HG02623 (cell line): ENCODE data around the gene UBL7.
"Not testable (repeated sequence)": the region's sequence is repeated elsewhere in the genome, so short reads cannot be mapped to it uniquely, and the experiment has no call there.

ENCODE experiments used
- ATAC-seq: cut with Tn5 transposase; IDR thresholded peaks from one replicate; pipeline ENCODE4 v1.9.1; 2021; ENCODE audit warnings: moderate library complexity; ENCODE audit not compliant: unreplicated experiment

The UBL7 gene

DNA sequence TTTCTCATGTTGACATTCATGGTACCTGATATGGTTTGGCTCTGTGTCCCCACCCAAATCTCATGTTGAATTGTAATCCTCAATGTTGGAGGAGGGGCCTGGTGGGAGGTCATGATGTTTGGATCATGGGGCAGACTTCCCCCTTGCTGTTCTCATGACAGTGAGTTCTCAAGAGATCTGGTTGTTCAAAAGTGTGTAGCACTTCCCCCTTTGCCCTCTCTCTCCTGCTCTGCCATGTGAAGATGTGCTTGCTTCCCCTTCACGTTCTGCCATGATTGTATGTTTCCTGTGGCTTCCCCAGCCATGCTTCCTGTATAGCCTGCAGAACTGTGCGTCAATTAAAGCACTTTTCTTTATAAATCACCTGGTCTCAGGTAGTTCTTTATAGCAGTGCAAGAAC, 3.3 kb upstream of the UBL7 start:
- no peak for ATAC-seq

DNA sequence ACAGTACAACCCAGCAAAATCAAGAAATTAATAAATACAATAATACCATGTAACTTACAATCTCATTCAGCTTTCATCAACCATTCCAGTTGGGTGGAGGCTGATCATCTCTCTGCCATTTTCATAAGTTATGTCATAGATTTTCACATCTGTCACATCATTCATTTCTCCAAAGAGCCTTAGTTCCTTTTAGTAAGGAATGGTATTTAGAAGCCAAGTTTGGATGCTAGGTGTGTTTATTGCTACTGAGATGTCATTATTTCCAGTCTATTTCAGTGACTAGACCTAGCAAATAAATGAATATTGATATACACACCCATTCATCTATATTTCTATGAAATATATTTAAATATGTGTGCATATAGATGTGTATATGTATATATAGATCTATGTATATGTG, 2.7 kb upstream of the UBL7 start:
- no peak for ATAC-seq

DNA sequence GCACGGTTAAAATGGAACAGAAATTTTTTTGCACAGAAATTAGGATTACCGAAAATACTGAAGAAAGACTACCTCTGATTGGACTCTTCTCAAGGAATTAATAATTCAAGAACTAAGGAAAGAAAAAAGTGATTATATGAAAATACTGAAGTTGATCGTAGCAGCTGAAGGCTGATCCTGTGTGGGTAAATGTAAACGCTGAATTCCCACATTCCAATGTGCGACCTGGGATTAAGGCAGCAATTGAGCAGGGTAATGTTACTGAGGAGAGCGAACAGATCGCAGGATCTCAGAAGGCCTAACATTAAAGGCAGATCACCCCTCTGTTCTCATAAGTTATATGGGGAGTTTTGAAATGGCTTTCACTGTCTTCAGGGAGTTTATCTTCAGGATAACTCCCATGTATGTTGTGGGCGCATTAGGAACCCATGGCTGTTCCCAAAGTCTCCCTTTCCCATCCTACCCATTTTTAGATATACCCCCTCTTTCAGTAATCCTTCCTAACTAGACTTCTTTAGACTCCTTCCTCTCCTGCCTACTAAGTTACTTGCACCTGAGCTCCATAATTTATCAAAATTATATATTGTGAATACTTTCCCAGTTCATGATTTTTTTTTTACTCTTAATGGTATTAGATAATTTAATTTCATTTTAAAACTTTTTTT, 1.0 kb upstream of the UBL7 start:
- ATAC-seq: no peak

DNA sequence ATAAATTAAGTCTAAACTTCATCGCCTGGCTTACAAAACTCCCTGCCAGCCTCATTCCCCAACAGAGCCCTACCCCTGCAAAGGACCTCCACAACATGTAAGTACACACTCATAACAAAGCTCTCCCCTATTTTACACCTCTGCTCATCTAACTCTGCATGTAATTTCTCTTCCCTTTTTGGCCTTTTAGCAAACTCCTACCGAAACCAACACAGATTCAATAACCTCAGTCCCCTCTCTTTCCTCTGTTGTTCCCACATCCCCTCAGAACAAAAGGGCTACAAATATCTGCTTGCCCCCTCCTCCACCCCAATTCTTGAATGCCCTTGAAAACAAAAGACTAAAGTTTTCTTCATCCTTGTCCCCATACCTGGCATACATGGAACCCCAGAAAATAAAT, 662 bp downstream of the UBL7 start:
- ATAC-seq: no peak

DNA sequence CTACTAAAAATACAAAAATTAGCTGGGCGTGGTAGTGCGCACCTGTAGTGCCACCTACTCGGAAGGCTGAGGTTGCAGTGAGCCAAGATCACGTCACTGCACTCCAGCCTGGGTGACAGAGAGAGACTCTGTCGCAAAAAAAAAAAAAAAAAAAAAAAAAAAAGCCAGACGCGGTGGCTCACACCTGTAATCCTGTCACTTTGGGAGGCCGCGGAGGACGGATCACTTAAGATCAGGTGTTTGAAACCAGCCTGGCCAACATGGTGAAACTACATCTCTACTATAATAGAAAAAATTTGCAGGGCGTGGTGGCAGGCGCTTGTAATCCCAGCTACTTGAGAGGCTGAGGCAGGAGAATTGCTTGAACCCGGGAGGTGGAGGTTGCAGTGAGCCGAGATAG, 1.2 kb downstream of the UBL7 start:
- ATAC-seq: not testable (repeated sequence)

DNA sequence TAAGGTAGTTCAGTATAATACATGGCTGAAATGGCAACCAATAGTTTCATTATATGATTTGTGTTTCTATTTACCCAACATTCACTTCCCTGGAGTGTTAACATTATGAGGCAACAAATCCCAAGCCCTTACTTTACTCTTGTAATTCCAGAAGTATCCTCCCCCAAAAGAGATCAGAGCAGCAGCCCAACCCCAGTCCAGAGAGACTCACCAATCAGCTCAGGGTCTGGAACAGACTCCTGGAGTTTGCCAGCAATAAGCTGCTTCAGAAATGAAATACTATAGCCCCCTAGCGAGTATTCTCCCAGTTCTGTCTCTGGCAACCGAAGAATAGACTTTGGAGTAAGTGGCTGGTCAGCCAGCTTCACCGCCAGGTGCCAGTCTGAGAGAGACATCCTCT, 2.5 kb downstream of the UBL7 start:
- no peak for ATAC-seq

DNA sequence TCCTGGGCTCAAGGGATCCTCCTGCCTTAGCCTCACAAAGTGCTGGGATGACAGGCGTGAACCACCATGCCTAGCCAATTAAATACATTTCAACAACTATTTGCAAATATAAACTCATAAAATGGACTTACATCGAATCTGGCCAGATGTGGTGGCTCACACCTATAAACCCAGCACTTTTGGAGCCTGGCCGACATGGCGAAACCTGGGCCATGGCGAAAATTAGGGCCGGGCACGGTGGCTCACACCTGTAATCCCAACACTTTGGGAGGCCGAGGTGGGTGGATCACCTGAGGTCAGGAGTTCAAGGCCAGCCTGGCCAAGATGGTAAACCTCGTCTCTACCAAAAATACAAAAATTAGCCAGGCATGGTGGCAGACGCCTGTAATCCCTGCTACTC, 3.9 kb downstream of the UBL7 start:
- ATAC-seq: not testable (repeated sequence)

DNA sequence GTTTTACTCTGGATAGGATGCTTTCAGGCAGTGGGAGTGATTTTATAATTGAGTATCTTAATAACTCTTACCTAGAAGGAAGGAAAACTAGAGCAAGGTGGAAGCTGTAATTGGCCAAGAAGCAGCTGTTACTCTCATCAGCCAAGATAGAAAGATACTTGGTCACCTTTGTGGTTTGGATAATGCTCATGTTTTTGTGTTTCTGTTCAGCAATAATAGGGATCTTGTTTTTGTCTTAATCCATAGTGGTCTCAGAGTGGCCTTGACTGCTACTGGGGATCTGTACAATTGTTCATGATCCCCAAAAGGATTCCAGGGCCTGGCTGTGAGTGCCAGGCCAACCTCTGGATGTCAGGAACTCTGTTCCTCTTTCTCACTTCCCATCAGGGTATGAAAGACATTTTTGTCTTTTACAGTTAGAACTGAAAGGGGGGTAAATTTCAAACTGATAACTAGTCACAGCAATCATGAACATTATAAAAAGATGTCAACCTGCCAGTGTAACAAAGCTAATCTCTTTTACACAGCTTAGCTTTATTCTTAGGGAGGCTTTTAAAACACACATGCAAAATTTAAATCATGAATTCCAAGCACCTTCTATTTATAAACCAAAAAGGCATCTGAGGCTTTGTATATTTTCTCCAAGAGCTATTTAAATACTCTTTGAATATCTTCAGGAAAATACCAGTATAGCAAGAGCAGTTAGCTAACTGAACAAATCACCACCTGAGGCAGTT, 6.0 kb downstream of the UBL7 start:
- ATAC-seq: no peak

DNA sequence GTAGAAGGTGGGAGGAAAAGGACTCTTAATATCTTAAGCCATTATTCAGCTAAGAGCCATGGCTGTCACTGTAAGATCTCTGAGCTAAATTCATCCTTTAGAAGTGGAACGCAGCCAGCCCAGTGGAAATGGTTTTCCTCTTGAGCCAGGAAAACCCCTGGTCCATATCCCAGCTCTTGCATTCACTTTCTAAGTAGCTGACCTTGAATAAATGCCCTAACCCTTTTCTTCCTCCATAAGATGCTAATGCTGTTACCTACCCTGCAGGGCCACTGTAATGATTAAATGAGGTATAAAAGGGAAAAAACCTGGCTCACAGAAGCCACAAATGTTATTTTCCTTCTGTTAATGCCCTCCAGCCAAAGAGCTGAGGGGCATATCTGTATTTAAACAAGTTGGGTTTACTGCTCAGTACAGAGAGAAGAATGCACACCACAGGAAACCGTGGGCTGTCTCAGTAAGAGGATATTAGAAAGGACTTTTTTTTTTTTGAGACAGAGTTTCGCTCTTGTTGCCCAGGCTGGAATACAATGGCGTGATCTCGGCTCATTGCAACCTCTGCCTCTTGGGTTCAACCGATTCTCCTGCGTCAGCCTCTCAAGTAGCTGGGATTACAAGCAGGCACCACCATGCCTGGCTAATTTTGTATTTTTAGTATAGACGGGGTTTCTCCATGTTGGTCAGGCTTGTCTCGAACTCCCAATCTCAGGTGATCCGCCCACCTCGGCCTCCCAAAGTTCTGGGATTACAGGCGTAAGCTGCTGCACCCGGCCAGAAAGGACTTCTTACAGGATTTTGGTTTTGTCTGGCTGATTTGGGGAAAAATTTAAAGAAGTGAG, 6.8 kb downstream of the UBL7 start:
- ATAC-seq: no peak

DNA sequence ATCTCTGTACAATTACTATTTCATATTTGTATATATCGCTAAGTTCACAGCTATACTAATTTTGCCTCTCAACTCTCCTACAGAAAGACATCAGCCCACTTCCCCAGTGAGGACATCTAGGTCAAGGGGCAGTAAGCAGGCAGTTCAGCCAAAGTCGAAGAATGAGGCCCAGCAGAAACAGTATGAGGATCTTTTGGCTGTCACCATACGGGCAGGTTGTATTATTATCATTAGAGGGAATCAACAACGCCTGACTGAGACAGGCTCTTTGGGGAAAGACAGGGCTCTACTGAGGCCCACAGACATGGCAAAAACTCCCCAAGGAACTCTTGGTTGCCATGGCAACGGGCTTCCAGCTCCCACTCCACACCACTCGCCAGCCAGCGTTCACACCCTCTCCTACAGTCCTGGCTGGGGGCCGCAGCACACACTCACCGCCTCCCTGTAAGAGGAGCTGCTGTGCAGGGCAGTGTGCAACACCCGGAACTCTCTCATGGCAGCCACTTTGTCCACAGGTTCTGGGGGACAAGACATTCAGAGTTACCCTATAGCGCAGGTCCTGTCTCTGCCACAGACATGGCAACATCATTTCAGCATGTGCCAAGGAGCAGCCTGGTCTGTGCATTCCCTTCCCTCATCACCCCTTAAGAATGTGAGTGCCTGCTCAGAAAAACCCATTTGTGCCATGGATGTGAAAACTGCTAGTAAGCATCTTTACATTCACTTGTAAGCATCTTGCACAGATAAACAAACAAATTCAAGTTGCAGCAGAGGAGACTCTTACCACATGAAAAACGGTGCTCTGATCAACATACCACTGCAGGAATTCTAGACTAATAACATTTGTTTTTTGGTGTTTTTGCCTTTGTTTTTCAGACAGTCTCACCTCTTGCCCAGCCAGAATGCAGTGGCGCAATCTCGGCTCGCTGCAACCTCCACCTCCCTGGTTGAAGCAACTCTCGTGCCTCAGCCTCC, 8.8 kb downstream of the UBL7 start:
- ATAC-seq: no peak

DNA sequence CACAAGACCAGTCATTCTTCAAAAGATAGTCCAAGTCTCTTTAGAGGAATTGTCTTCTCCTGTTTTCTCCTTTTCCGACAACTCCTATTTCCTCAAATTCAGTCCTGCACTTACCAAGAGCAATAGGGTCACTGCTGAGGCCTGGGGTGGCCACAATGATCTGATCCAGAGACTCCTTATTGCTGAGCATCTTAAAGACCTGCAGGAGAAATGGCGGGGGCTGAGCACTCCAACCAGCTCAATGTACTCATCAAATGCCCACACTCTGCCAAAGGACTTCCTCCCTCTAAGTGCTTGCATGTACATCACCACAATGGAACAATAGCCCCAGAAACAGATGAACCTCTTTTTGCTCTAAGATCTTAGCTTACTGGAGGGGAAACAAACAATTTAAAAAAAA, 9.6 kb downstream of the UBL7 start:
- ATAC-seq: no peak

DNA sequence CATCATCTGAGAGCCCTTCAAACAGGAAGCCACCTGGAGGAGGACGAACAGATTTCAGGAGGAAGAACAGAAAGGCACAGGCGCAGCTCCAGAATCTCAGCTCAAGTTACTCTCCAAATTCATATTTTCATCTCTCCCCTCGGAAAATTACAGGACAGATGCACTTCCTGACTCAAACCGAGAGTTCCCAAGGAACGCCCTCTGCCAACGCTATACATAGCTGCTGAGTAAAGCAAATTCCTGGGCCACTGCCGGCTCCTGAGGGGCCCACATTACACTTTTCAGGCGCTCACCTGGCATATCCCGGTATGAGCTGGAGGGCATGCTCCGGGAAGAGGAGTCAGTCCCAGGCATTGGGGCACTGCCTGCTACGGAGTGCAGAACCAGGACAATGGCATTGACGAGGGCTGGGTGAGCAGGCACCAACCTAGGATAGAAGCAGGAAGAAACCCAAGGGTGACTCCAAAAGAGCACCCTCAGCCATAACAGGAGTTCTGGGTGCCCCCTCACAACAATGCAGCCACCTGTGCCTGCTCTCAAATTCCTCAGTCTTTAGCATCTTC, 11.2 kb downstream of the UBL7 start:
- no peak for ATAC-seq

DNA sequence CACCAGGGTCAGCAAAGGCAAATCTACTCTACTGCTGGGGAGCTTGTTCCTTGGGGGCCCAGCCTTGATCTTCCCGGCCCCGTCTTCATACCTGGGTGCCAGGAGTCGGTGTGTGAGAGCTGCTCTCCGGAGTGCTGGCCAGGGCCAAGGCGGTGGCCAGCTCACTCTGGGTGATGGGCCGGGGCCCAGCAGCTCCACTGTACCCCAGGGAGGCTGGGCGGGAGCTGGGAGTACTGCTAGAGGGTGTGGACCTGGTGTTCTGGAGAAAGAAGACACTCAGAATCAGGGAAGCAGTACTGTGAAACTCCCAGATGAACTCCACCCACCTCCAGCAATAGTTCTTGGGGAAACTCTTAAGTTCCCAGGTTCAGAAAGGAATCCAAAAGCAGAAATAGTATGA, 11.9 kb downstream of the UBL7 start:
- ATAC-seq: no peak

DNA sequence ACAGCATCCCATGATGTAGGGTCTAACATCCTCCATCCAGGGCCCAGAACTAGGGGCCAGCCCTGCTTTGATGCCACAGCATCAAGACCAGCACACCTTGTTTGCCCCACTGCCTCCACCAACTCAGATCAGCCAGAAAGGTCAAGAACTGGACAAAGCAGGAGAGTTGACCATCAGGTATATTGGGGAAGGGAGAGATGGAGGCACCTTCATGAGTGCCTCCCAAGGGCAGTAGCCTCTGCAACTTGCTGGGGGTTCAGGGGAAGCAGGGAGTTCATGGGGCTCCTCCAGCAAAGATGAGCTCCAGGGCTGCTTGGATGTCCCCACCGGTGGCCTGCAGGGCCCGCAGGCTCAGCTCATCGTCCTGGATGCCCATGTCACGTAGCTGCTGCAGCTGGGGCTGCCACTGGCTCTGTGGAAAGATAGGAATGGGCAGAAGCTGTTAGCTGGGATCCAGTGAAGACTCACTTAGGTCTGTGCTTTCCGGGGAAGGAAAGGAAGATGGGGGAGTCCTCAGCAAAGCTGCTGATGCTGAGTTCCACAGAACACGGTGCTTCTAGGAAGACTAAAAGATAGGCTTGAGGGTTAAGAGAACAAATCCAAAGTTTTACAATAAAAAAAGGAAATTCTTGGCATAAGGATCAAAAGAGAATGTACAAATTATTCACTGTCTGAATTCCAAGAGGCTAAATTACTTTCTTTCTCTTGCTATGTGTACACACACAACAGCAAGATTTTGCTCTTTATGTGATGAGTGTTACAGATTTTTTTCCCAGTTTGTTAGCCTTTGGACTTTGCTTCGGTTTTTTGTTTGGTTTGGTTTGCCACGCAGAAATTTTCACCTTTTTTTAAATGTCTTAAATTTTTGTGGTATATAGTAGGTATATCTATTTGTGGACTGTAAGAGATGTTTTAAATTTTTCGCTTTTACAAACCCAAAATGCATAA, 14.9 kb downstream of the UBL7 start:
- no peak for ATAC-seq

DNA sequence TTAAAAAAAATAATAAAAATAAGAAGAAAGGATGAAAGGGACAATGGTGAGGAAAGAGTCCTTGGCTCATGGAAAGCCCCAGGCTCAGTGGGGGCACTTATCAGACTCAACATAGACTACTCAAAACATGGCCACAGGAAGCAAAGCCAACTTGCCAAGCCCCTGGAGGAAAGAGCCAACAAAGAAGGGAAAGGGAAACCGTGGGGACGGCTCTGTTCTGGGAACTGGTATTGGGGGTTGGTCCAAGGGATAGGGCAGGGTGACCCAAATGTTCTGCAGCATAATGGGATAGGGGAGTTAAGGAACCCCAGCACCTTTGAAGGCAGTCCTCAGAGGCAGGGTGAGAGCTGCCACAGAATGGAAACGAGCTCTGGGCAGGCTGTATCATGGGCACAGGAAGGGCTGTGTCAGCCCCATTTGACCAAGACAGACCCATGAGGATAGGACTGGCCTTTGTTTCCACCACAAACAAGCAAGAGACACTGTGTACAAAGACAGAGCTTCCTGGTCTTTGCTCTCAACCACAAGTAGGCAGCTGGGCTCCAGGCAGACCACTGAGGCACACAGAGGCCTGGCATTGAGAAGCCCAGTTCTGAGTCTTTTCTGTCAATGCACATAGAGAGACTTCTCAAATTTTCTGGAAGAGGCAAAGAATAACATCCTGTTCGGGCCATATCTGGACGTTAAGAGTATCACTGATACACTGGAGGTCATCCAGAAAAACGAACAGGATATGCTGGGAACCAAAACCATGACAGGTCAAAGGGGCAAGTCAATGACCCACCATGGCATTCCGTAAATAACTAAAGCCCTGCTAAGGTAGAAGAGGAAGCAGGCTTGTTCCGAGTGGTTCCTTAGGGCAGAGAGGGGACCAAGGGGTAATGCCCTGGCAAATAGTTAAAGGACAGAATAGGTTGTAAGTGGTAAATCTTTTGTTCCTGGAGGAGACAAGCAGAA, 16.6 kb downstream of the UBL7 start:
- ATAC-seq: no peak

DNA sequence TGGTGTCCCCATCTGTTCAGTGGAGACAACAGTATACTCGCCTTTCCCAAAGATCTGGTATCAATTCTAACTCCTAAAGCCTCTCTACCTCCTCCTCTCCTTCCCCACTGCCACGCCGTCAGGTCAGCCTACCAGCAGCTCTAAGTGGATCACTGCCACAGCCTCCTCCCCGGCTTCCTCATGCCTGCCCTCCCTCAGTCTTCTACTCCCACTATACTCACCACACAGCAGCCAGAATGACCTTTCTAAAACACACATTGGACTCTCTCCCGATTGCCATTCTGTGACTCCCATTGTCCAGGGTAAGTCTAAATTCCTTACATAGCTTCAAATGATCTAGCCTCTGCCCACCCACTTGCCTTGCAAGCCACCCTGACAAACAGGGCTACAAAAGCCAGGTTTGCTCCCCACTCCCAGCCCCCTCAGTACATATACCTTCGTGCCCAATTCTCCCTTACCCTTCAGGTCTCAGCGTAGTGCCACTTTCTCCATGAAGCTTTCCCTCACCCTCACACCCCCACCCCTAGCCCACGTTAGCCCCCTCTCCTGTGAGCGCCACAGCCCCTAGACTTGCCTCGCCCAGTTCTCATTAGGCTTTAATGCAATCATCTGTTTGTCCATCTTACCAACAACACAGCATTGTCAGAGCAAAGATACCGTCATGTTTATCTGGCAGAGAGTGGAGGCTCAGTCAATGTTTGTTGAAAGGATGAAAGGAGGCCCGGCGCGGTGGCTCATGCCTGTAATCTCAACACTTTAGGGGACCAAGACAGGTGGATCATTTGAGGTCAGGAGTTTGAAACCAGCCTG, 17.7 kb downstream of the UBL7 start:
- ATAC-seq: no peak

DNA sequence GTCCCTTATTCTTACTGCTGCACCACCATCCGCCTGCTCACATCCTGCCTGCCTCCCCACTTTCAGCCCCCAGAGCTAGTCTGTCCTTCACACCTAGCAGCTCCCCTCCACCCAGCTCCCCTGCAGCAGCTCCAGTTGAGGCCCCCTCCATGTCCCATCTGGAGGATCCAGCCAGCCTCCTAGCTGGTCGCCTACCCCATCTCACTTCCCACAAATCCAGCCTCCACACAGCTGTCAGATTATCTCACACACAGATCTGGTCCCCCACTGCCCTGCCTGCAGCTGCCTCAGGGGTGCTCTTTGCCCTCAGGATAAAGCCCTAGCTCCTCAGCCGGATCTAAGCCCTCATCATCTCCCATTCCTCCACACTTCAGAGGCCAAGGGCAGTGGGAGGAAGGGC, 18.4 kb downstream of the UBL7 start:
- ATAC-seq: no peak
